Neuronal stem cell (in vitro differentiated cells): ENCODE results near the gene IGSF9.
A peak's percentile ranks its signal among the peaks of the same experiment; 100 is the strongest.

Source experiments
- DNase-seq: peaks from one replicate; pipeline ENCODE4 v3.0.0-alpha.2; 2013; ENCODE audit warnings: low spot score
- H2AFZ ChIP-seq: one replicate; pipeline ENCODE4 v1.6.1; 2013; ENCODE audit warnings: mild to moderate bottlenecking, low read length, inconsistent platforms
- H2AK5ac ChIP-seq: 2 replicates; pipeline ENCODE4 v1.6.1; 2013; ENCODE audit warnings: low read depth, mild to moderate bottlenecking, inconsistent platforms, low read length, moderate library complexity, mixed read lengths
- H2BK120ac ChIP-seq: 2 replicates; pipeline ENCODE4 v1.6.1; 2013; ENCODE audit warnings: low read depth, mild to moderate bottlenecking, inconsistent platforms, low read length, moderate library complexity, mixed read lengths
- H2BK12ac ChIP-seq: one replicate; pipeline ENCODE4 v1.6.1; 2013; ENCODE audit warnings: low read length, inconsistent platforms
- H2BK15ac ChIP-seq: 2 replicates; pipeline ENCODE4 v1.6.1; 2013; ENCODE audit warnings: mild to moderate bottlenecking, low read length, inconsistent platforms, mixed read lengths
- H2BK5ac ChIP-seq: one replicate; pipeline ENCODE4 v1.6.1; 2013; ENCODE audit warnings: inconsistent platforms, mild to moderate bottlenecking, low read length, moderate library complexity
- H3K14ac ChIP-seq: one replicate; pipeline ENCODE4 v1.6.1; 2013; ENCODE audit warnings: low read length, inconsistent platforms
- H3K18ac ChIP-seq: 2 replicates; pipeline ENCODE4 v1.6.1; 2013; ENCODE audit warnings: low read length, inconsistent platforms
- H3K23ac ChIP-seq: 2 replicates; pipeline ENCODE4 v1.6.1; 2013; ENCODE audit warnings: low read depth, mild to moderate bottlenecking, mixed read lengths, low read length, inconsistent platforms; ENCODE audit not compliant: poor library complexity
- H3K27ac ChIP-seq: replicated peaks from 3 replicates; pipeline ENCODE4 v1.5.1; 2013; ENCODE audit warnings: low read length, inconsistent platforms
- H3K27me3 ChIP-seq, 3 experiments: 2 replicates each; pipeline ENCODE4 v1.6.1; 2013; ENCODE audit warnings: low read length in 3 of 3, mild to moderate bottlenecking in 2 of 3, inconsistent platforms in 1 of 3, low read depth in 1 of 3, mixed read lengths in 1 of 3, moderate library complexity in 1 of 3; ENCODE audit not compliant: control insufficient read depth in 3 of 3, insufficient read depth in 3 of 3
- H3K36me3 ChIP-seq, 2 donors: replicated peaks in 1 of 2; 2 replicates each; pipeline ENCODE4 v1.6.1; 2013; ENCODE audit warnings: low read length in 2 of 2; ENCODE audit not compliant: control insufficient read depth in 2 of 2, insufficient read depth in 2 of 2
- H3K4ac ChIP-seq: 2 replicates; pipeline ENCODE4 v1.6.1; 2013; ENCODE audit warnings: inconsistent platforms, mild to moderate bottlenecking, low read length, moderate library complexity
- H3K4me1 ChIP-seq, 2 donors: 1 replicate in 1 of 2; 2 replicates in 1 of 2; pipeline ENCODE4 v1.6.1; 2013; ENCODE audit warnings: low read length in 2 of 2, low read depth in 1 of 2; ENCODE audit not compliant: control insufficient read depth in 2 of 2, insufficient read depth in 1 of 2
- H3K4me2 ChIP-seq: one replicate; pipeline ENCODE4 v1.6.1; 2013; ENCODE audit warnings: mild to moderate bottlenecking, low read length, inconsistent platforms; ENCODE audit not compliant: insufficient read depth, poor library complexity, severe bottlenecking
- H3K4me3 ChIP-seq, 2 donors: 2 replicates each; pipeline ENCODE4 v1.5.1; 2013; ENCODE audit warnings: low read length in 2 of 2, mild to moderate bottlenecking in 2 of 2, inconsistent platforms in 1 of 2, moderate library complexity in 1 of 2
- H3K79me1 ChIP-seq: one replicate; pipeline ENCODE4 v1.6.1; 2013; ENCODE audit warnings: low read depth, mild to moderate bottlenecking, inconsistent platforms, low read length, moderate library complexity
- H3K9ac ChIP-seq: one replicate; pipeline ENCODE4 v1.6.1; 2013; ENCODE audit warnings: mild to moderate bottlenecking, low read depth, low read length, inconsistent platforms; ENCODE audit not compliant: poor library complexity
- H3K9me3 ChIP-seq, 2 donors: replicated peaks in 1 of 2; 2 replicates each; pipeline versions ENCODE3 to v1.6.1; 2013; ENCODE audit warnings: low read length in 2 of 2, mild to moderate bottlenecking in 2 of 2, inconsistent platforms in 1 of 2, low read depth in 1 of 2, mixed read lengths in 1 of 2, moderate library complexity in 1 of 2; ENCODE audit not compliant: control insufficient read depth in 2 of 2, insufficient read depth in 1 of 2
- H4K8ac ChIP-seq: one replicate; pipeline ENCODE4 v1.6.1; 2013; ENCODE audit warnings: low read depth, mild to moderate bottlenecking, inconsistent platforms, low read length, moderate library complexity
- H4K91ac ChIP-seq: one replicate; pipeline ENCODE4 v1.6.1; 2013; ENCODE audit warnings: low read length, low read depth, mild to moderate bottlenecking, inconsistent platforms; ENCODE audit not compliant: poor library complexity
- WGBS, 2 donors: extraction: QIAGEN DNeasy Blood & Tissue Kit; methylation state at CpG; one replicate each; pipeline ENCODE4 v1.1.7; 2013; ENCODE audit warnings: missing lambda C conversion rate in 2 of 2, mixed read lengths in 1 of 2; ENCODE audit not compliant: insufficient read length in 2 of 2, insufficient replicate concordance in 1 of 2; ENCODE audit errors: extremely low coverage in 2 of 2; 5-methylcytosine and 5-hydroxymethylcytosine counted together

The IGSF9 gene

DNA sequence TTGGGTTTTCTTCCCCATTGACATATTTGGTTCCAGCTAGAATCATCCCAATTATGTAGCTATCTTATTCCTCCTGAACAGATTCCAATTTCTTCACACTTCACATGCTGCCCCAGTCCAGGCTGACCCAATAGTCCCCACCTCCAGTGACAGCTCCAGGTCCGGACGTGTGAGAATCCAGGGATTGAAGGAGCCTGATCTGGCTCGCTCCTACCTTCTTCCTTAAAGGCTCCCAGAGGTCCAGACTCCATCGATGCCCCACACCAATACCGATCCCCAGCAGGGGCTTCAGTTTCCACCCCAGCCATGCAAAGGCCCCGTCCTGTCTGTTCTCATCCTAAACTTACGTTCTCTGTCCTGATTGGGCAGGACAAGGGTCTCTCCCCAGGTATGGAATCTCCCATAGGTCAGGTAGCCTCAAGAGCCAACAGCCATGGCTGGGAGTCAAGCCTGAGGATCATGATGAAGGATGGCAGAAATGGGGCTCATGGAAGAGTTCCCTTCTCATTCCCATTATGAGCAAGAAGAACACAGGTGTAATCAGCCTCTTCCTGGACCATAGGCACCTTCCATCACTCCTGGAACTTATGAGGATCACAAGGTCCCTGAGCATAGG, 29.0 kb upstream of the IGSF9 start:
- Histone ChIP-seq H3K4ac (no peak overlapping the region), H3K4me2 (no peak overlapping the region), H3K79me1 (no peaks in the 10 kb centered on the region), H2AK5ac (no peak overlapping the region), H3K18ac (no peak overlapping the region), H3K4me3 (no peak overlapping the region), H2BK5ac (no peak overlapping the region), H3K9me3 (no peaks in the 10 kb centered on the region), H2BK15ac (no peak overlapping the region), H3K27ac (no peak overlapping the region), H2AFZ (no peak overlapping the region), H2BK120ac (no peak overlapping the region), H2BK12ac (no peak overlapping the region), H3K14ac (no peak overlapping the region), H3K9ac (no peak overlapping the region), H4K8ac (no peak overlapping the region), H3K27me3 (peaks cover 0 to 50% (median 0%) of the 10 kb centered on the region in 3 experiments), H3K23ac (no peak overlapping the region), H4K91ac (no peak overlapping the region), H3K36me3 (no peaks in the 10 kb centered on the region), H3K4me1 (no peaks in the 10 kb centered on the region)
- whole genome bisulfite sequencing, 2 donors: no CpG with 5 or more reads among the region's 7 CpGs
- no peak for DNase-seq

DNA sequence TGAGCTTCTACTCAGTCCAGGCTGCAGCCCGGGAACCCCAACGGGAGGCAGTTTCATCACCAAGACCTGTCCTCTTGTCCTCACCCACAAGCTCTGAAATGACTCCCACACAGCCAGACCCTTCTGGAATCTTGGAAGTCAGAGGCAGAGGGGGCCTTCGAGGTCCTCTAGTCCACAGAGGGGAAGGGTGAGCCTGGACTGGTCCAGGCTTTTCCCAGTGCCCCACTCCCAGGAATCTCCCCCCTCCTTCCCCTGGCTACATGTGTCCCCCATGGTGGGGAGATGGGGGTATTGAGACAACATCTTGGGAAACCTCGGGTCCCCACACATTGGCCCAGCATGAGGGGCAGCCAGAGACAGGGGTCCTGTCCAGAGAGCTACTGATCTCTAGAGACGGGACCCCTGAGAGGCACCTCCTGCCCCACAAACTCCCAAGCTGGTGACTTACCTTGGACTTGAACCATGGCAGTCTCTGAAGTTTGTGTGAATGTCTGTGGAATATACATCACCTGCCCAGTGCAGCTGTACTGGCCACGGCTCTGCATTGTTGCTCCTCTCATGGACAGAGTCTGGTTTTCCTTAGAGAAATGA, 28.0 kb upstream of the IGSF9 start:
- Histone ChIP-seq H3K23ac (no peak overlapping the region), H3K9ac (no peak overlapping the region), H4K8ac (no peak overlapping the region), H3K4me3 (no peak overlapping the region), H2AK5ac (no peak overlapping the region), H3K79me1 (no peaks in the 10 kb centered on the region), H3K36me3 (no peaks in the 10 kb centered on the region), H2BK5ac (no peak overlapping the region), H4K91ac (no peak overlapping the region), H3K9me3 (no peaks in the 10 kb centered on the region), H3K14ac (no peak overlapping the region), H3K4me1 (no peaks in the 10 kb centered on the region), H3K27me3 (peaks cover 0 to 49% (median 0%) of the 10 kb centered on the region in 3 experiments), H3K4me2 (no peak overlapping the region), H2BK12ac (no peak overlapping the region), H2BK120ac (no peak overlapping the region), H3K4ac (no peak overlapping the region), H3K18ac (no peak overlapping the region), H2AFZ (no peak overlapping the region), H2BK15ac (no peak overlapping the region), H3K27ac (no peak overlapping the region)
- no CpG with 5 or more reads among the region's 6 CpGs for WGBS, 2 donors
- no peak for DNase-seq

DNA sequence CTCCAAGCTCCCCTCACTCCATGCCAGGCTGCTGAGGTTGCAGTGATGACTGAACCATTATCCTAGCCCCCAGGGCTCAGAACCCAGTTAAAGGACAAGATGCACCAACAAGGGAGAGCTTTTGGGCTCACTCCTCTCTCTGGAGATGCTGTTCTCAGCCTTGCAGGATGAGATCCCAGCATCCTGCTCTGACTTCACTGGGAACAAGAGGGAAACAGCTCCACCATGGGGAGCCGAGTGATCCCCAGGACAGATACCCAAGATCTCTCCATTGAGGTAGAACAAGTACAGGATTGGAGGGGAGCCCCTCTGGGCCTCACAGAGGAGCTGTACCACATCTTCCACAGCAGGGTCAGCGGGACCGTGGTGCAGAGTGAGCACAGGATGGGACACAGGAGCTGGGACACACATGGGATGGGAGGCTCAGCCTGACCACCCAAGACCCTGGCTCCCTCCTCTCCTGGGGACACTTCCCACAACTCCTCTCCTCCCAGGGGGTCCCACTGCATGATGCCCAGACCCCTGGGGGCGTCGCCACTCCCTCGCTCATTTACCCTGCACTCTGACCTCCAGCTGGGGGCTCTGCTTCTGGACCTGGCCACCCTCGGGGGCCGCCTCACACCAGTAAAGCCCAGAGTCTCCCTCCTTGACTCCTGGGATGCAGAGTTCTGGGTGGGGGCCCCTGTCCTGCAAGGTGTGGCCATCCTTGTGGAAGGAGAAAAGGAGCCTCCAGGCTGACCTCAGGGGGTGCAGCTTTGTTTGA, 27.2 kb upstream of the IGSF9 start:
- WGBS, 2 donors: no CpG with 5 or more reads among the region's 8 CpGs
- H3K9ac ChIP-seq: no peak overlapping the region
- H2AK5ac ChIP-seq: peak overlapping the region; percentile 19
- no peaks in the 10 kb centered on the region for H3K4me1 ChIP-seq
- no peak overlapping the region for H4K8ac ChIP-seq
- no peak overlapping the region for H2BK120ac ChIP-seq
- H2BK12ac ChIP-seq: no peak overlapping the region
- H2BK5ac ChIP-seq: no peak overlapping the region
- H3K18ac ChIP-seq: peak overlapping the region; percentile 41
- no peak overlapping the region for H2AFZ ChIP-seq
- no peak overlapping the region for H3K4me2 ChIP-seq
- peak overlapping the region; percentile 28 for H3K23ac ChIP-seq
- H2BK15ac ChIP-seq: no peak overlapping the region
- no peak overlapping the region for H3K4ac ChIP-seq
- no peak overlapping the region for H3K27ac ChIP-seq
- no peak overlapping the region for H3K4me3 ChIP-seq
- no peaks in the 10 kb centered on the region for H3K9me3 ChIP-seq
- no peak overlapping the region for H3K14ac ChIP-seq
- H4K91ac ChIP-seq: no peak overlapping the region
- H3K79me1 ChIP-seq: no peaks in the 10 kb centered on the region
- DNase-seq: no peak
- H3K27me3 ChIP-seq: peaks cover 0 to 56% (median 0%) of the 10 kb centered on the region in 3 experiments
- no peaks in the 10 kb centered on the region for H3K36me3 ChIP-seq

DNA sequence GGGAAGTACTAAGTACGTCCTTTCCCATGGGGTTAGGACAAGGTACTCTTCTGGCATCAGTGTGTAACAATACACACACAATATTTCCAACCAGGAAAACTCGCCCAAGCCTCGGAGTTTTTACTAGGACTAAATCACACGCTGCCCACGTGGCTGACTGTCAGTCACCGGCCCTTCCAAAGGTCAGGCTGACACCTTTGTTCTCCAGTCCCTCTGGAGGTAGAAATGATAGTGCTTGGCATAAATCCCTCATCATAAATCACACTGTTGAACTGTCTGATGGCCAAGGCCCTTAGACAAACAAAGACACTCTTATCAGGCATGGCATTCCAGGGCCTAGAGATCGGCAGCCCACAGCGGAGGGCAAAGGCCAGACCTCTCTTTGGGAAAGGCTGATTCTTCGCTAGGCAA, 25.5 kb upstream of the IGSF9 start:
- Histone ChIP-seq H3K23ac (no peak overlapping the region), H3K18ac (no peak overlapping the region), H2BK120ac (no peak overlapping the region), H3K9me3 (no peaks in the 10 kb centered on the region), H4K8ac (no peak overlapping the region), H3K27me3 (peaks cover 0 to 58% (median 0%) of the 10 kb centered on the region in 3 experiments), H2BK15ac (no peak overlapping the region), H3K4me3 (no peak overlapping the region), H3K9ac (no peak overlapping the region), H3K4me2 (no peak overlapping the region), H3K36me3 (no peaks in the 10 kb centered on the region), H2AK5ac (no peak overlapping the region), H3K79me1 (no peaks in the 10 kb centered on the region), H3K14ac (no peak overlapping the region), H2BK5ac (no peak overlapping the region), H3K27ac (no peak overlapping the region), H2AFZ (no peak overlapping the region), H4K91ac (no peak overlapping the region), H3K4ac (no peak overlapping the region), H2BK12ac (no peak overlapping the region), H3K4me1 (no peaks in the 10 kb centered on the region)
- WGBS, 2 donors: no CpG with 5 or more reads among the region's 9 CpGs
- DNase-seq: no peak
